GM19463 (cell line): Measurements from ENCODE around the gene IL1F10.

ENCODE experiments used
- ATAC-seq: cut with Tn5 transposase; IDR thresholded peaks from one replicate; pipeline ENCODE4 v1.9.1; 2021; ENCODE audit warnings: mild to moderate bottlenecking, moderate library complexity; ENCODE audit not compliant: unreplicated experiment

Gene IL1F10

DNA sequence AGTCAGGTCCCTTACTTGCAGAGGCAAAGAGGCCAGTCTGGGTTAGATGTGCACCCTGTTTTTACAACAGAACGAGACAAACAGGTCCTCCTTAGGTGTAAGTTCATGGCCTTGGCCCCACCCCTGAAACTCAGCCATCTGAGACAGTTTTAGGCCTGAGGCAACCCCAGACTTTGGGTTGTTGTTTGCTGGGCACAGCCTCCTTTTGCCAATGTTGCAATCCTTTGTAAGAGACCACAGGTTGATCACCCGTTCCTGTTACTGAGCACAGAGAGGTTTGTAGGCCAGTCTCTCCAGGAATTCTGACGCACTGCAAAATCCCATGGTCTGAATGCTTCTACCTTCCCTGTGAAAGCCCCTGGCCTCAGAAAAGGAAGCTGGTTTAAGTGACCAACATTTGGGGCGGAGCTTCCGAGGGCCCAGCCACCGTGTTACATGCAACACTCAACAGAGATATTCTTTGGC is 44.1 kb downstream of the IL1F10 start:
- no peak for ATAC-seq

DNA sequence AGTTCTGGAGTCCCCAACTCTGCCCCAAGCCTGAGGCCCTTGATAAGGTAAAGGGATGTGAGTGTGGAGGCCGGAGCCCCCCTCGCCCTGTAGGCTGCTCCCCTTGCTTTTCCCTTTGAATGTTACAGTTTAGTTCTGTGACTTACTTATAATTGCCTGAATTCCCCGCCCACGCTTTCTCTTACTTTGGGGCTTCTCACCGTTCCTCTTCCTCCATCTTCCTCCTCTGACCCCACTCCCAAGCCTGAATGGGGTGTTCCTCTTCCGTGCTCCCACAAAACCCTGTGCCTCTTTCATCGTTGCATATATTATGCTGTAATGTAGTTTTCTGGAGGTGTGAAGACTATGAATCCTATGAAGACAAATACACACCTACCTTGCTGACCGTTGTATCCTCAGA is 44.7 kb downstream of the IL1F10 start:
- no peak for ATAC-seq

DNA sequence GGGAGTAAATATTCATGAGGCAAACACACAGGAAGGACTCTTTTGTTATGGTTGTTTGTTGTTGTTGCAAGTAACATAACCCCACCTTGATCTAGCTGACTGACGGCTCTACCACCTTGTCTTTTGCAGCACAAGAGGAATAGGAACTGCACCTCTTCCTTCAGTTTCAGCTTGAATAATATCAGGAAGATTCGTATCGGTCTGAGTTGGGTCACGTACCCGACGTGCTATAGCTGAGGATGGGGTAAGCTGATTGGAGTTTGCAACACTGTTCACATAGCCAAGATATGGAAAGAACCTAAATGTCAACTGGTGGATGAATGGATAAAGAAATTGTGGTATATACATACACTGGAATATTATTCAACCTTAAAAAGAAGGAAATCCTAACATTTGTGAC is 45.1 kb downstream of the IL1F10 start:
- ATAC-seq = no peak

DNA sequence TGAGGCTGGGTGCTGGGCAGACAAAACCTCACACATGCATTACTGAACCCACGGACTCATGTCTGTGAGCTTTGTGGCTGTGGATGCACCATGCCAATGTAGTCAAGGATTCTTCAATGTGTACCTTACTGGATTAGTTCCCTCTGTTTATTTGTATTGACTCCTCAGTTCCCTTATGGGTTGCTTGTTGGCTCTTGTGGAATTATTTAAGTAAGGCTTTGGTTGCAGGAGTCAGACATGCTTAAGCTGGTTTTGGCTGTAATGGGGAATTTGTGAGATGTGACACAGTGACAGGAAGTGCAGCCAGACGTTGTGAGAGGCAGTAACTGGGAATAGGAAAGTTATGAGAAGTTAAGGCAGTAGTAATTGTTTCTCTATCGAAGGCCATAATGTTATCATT is 46.0 kb downstream of the IL1F10 start:
- no peak for ATAC-seq

DNA sequence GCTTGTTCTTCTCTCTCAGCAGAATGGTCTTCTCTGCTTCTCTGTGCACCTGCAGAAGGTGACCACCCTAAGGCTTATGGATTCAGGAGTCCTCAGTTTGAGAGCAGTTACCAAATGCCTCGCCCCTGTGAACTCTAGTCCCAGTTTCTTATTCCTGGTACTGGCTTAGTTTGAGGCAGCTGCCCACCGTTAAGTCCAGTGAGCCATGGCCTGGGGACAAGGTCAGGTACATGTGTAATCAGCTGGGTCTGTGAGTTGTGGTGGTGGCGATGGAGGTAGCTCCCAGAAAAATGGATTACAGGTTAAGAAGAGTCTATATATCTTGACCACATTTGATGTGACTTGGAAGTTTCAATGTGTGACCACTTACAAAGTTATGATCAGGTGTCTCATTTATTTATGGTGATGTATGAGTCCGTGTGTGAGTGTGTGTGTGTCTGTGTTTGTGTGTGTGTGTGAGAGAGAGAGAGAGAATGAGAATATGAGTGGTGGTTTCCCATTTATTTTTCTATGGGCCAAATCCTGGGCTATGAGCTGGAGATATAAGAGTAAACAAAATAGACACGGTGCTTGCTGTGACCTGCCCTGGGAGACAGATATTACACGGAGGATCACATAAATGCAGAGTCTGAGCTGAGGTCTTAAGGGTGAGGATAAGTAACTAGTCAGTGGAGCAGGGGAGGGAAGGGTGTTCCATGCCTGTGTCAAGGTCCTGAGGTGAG is 46.6 kb downstream of the IL1F10 start:
- ATAC-seq = no peak

DNA sequence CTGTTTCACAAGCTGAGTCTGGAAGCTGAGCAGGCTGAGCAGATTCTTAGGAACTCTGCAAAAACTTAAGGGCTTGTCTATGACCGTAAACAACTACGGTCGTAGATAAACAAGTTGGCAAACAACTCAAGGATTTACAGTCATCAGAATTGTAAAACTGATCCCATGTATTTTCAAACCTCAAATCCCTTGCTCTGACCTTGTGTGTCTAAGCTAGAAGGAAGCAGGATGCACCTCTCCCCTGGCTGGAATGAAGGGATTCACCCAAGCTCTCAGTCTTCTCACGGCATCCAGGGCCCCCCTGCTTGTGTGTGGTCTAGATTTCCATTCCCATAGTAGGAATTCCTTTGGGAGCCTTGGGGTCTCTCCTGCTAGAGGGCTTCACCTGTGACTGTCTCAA is 47.2 kb downstream of the IL1F10 start:
- ATAC-seq = no peak

DNA sequence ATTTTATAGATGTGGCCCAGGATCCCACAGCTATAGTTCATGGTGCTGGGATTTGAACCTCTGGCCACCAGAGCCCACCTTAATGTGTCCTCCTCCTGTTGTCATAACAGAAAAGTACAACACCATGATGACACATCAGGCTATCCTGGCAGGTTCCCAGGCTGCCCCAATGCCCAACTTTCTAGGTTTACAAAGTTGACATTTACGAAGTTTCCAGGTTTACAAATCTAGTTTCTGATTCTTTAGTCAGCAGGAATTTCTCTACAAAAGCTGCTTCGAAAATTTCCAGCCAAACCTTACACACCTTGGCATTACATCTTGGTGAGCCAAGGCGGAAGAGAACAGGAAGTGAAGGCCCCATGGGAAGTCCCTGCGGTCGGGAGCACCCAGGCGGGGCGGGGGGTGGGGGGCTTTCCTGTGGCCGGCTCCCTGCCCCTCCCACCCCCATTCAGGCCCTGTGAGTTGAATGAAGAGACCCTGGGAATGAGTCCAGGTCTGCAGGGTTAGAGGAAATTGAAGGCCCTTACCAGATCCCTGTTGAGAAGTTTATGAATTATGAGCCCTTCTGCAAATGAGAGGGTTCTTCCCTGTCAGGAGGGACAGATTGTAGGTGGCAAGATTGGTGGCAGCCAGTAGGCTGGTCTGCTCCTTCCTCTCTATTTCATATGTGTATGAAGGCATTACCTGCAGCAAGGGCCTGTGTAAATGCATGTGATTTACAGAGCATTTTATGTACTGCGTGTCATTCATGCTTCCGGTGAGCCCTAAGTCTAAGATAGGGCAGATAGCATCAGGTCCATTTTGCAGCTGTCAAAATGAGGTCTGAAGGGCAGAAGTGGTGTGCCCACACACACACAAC is 48.6 kb downstream of the IL1F10 start:
- peak; percentile 61 for ATAC-seq

DNA sequence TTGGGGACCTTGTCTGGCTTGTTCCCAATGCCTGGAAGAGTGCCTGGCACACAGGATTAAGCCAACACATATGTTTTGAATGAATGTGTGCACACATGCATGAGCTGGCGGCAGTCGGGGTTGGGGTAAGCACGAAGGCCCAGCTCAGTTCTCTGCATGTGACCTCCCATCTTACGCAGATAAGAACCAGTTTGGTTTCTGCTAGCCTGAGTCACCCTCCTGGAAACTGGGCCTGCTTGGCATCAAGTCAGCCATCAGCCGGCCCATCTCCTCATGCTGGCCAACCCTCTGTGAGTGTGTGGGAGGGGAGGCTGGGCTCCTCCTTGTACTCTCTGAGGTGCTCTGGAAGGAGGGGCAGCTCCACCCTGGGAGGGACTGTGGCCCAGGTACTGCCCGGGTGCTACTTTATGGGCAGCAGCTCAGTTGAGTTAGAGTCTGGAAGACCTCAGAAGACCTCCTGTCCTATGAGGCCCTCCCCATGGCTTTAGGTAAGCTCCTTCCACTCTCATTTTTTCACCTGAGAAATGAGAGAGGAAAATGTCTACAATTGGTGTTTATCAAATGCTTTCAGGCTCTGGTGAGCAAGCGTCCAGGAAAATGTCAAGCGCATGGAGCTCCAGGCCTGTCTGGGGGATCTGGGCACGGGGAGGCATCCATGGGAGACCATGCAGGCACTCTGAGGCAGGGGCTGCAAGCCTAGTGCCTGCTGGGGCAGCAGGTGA is 49.9 kb downstream of the IL1F10 start:
- no peak for ATAC-seq

DNA sequence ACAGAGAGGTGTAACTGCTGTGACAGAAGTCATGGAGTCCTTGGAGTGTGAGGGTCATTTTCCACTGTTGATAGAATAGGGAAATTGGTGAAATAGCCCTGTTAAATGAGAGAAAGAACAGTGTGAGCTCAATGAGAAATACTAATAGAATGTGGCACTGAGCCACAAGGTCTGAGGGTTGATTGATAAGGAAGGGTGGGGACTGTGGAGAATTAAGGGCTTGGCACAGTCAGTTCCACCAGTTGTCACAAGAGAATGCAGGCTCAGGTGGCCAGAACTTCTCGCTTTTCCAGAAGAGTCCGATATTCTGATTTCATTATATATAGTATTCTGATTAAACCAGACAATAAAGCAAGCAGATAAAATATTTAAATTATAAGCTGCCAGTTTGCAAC is 50.5 kb downstream of the IL1F10 start:
- no peak for ATAC-seq

DNA sequence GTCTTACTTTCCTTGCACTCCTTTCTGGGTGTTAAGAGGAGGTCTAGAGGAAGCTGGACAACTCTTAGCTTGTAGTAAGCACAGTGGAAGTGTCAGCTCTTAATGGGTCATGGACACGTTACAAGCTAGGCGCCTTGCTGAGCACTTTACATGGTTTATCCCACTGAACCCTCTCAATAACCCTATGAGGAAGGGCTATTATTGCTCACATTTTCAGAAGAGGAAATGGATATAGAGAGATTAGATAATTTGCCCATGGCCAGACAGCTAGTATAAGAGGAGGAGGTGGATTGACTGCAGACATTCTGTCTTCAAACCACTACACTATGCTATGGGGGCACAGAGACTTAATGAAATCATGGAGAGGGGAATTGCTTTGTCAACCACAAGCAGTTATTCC is 51.3 kb downstream of the IL1F10 start:
- no peak for ATAC-seq

DNA sequence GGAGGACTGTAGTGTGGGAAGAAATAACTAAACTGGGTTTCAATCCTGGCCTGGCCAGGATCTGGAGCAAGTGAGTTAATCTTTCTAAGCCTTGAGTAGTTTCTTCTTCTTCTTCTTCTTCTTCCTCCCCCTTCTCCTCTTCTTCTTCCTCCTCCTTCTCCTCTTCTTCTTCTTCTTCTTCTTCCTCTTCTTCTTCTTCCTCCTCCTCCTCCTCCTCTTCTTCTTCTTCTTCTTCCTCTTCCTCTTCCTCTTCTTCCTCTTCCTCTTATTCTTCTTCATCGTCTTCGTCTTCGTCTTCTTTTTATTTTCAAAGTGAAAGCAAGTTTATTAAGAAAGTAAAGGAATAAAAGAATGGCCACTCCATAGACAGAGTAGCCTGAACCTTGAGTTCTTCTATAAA is 53.1 kb downstream of the IL1F10 start:
- ATAC-seq = no peak

DNA sequence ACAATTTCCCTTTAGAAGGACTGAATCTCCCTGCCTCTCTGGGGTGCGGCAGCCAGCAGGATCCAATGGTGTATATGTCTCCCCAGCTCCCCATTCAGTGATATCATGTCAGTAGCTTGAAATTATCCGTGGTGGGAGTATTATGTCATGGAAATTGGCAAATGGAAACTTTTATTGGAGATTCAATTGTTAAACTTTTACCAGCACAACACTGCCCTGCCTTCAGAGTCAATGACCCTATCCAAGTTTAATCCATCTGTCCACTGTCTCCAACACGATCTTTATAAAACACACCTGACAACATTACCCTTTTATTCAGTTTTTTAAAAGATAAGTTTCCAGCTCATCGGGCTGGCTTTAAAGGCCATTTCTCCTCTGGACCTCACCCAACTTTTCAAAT is 54.6 kb downstream of the IL1F10 start:
- no peak for ATAC-seq

DNA sequence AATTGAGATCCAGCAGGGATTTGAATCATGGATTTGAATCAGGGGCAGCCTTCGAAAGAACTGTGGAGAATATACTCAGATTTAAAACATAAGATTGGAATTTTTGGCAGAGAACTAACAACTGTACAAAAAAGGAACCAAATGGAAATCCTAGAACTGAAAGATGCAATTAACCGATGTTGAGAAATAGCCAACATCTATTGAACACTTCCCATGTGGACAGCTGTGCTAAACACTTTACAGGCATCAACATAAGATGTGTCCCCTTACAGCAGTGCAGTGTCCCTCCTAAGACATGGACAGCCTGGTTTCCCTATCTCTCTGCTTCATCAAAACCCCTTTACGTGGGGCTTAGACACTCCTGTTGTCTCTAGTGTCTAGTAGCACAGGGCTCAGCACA is 56.0 kb downstream of the IL1F10 start:
- ATAC-seq = no peak

DNA sequence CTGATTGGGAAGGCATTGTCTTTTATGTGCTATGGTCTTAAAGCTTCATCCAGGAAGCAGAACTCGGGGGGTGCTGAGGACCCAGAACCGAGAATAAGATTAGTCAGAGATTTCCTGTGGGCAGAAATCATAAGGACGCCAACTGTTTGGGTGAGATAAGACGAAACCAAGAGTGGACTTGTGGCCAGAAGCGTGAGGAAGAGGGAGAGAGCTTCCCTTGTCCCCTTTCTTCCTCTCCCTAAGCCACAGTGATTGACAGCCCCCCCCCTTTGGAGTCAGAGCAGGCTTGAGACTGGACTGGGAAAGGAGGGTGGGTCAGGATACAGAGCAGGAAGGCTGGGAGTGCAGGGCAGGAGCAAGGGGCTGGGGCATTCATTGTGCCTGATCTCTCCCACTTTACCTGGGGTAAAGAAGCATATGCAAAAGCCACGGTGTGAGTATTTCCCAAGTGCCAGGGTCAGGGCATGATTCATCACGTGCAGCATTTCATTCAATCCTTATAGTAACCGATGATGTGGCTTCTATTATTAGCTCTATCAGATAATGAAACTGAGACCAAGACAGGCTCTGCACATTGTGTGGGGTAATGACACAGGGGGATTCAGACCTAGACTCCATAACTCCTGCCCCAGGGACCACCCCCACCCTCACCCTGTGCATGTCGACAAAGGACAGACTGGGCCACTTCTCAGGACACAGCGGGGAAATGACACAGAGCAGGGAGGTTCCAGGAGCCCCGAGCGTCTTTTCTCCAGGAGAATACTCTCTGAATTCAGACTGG is 56.6 kb downstream of the IL1F10 start:
- ATAC-seq = peak; percentile 55
